Neural crest cell (in vitro differentiated cells): ENCODE measurements around the gene EGFLAM. TPM values are rescaled to one million over a fixed set of nuclear protein-coding genes. Genes with fewer than 3 reads are reported as not detected.

Experiments
- DNase-seq: peaks from one replicate; pipeline ENCODE4 v3.0.0; 2021; ENCODE audit warnings: low read depth, mixed read lengths, low spot score
- H3K27ac Mint-ChIP-seq: one replicate; pipeline ENCODE4 v1.8.0; 2021; ENCODE audit warnings: mild to moderate bottlenecking, mixed read lengths; ENCODE audit not compliant: unreplicated experiment
- H3K27me3 Mint-ChIP-seq: 2 replicates; pipeline ENCODE4 v1.8.0; 2021; ENCODE audit warnings: low read depth, mild to moderate bottlenecking, mixed read lengths
- H3K36me3 Mint-ChIP-seq: 2 replicates; pipeline ENCODE4 v1.8.0; 2021; ENCODE audit warnings: low read depth, mild to moderate bottlenecking, mixed read lengths
- H3K4me1 Mint-ChIP-seq: 2 replicates; pipeline ENCODE4 v1.8.0; 2021; ENCODE audit warnings: mixed read lengths
- H3K4me3 Mint-ChIP-seq: one replicate; pipeline ENCODE4 v1.8.0; 2021; ENCODE audit warnings: mild to moderate bottlenecking, mixed read lengths
- H3K9me3 Mint-ChIP-seq: 2 replicates; pipeline ENCODE4 v1.8.0; 2021; ENCODE audit warnings: mixed read lengths
- long read RNA-seq: library from polyadenylated mRNA; unstranded; transcript quantifications from one replicate; pipeline ENCODE4 v2.0.0, GENCODE V29; 2020
- total RNA-seq: library from RNA; stranded (reverse); gene quantifications from 2 replicates; pipeline ENCODE4 v1.2.1, GENCODE V29; 2021
- TF ChIP-seq, protein P1 (sequence below): fragments of 200-600 bp; sonication (generic); conservative IDR thresholded peaks from 2 replicates; pipeline ENCODE4 v1.5.0; 2021; ENCODE audit warnings: antibody characterized with exemption, mild to moderate bottlenecking

EGFLAM gene
- total RNA-seq: 9.1 and 10.3 TPM in 2 replicates
- long read RNA-seq, full-length matches to known transcripts: 2 of 9 reads
- long read RNA-seq, partial matches to known transcripts: 5 of 9 reads
- long read RNA-seq, other reads (novel, unspliced or antisense): 2 of 9 reads

DNA sequence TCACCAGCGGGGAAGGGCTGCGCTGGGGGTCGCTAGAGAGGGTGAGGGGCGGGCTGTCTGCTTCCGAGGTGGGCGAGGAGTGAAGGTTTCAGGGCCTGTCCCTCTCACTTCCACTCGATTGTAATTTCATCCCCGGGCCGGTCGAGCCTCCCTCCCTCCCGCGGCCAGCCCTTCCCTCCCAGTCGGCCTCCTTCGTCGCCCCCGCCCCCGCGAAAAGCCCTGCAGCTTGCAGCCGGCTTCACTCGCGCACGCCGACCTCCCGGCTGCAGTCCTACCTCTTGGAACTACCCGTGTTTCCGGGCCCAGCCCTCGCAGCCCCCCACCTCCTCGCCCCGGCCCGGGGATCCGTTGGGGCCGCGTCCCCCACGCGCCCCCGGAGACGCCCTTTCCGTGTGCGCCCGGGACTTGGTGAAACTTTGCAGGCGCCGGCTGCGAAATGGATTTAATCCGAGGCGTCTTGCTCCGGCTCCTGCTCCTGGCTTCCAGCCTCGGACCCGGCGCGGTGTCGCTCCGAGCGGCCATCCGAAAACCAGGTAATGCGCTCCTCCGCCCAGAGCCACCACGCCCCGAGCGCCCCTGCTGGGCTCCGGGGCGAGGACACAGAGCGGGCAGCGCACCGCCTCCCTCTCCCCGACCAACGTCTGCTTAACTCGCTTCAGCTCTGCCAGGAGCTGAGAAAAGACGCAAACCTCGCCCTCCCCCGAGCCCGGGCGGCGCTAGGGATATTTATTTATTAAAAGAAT is at the start of gene EGFLAM:
TSS of gene EGFLAM (plus strand) at position 241 of the 743 bp plus-strand sequence. CDS start at position 437, 196 bp downstream.
- peaks cover 3% of the 10 kb centered on the region for H3K9me3 Mint-ChIP-seq
- H3K4me1 Mint-ChIP-seq: peaks cover 27% of the 10 kb centered on the region
- no peaks in the 10 kb centered on the region for H3K36me3 Mint-ChIP-seq
- H3K4me3 Mint-ChIP-seq: peak within 1 kb of the TSS; percentile 98
- H3K27ac Mint-ChIP-seq: no peak within 1 kb of the TSS
- TF ChIP-seq, protein P1, sequence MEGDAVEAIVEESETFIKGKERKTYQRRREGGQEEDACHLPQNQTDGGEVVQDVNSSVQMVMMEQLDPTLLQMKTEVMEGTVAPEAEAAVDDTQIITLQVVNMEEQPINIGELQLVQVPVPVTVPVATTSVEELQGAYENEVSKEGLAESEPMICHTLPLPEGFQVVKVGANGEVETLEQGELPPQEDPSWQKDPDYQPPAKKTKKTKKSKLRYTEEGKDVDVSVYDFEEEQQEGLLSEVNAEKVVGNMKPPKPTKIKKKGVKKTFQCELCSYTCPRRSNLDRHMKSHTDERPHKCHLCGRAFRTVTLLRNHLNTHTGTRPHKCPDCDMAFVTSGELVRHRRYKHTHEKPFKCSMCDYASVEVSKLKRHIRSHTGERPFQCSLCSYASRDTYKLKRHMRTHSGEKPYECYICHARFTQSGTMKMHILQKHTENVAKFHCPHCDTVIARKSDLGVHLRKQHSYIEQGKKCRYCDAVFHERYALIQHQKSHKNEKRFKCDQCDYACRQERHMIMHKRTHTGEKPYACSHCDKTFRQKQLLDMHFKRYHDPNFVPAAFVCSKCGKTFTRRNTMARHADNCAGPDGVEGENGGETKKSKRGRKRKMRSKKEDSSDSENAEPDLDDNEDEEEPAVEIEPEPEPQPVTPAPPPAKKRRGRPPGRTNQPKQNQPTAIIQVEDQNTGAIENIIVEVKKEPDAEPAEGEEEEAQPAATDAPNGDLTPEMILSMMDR: peak; percentile 47
- peak; percentile 40 for DNase-seq
- peaks cover 70% of the 10 kb centered on the region for H3K27me3 Mint-ChIP-seq

GRCh38 chr5:38208782-38209378 is 49.5 kb upstream of the EGFLAM start:
- Mint-ChIP-seq H3K9me3 (no peaks in the 10 kb centered on the region), H3K36me3 (no peaks in the 10 kb centered on the region), H3K4me3 (no peak overlapping the region), H3K4me1 (no peaks in the 10 kb centered on the region), H3K27ac (no peak overlapping the region), H3K27me3 (peaks cover 13% of the 10 kb centered on the region)
- TF ChIP-seq, protein P1: peak; percentile 72
- DNase-seq: peak; percentile 17

DNA sequence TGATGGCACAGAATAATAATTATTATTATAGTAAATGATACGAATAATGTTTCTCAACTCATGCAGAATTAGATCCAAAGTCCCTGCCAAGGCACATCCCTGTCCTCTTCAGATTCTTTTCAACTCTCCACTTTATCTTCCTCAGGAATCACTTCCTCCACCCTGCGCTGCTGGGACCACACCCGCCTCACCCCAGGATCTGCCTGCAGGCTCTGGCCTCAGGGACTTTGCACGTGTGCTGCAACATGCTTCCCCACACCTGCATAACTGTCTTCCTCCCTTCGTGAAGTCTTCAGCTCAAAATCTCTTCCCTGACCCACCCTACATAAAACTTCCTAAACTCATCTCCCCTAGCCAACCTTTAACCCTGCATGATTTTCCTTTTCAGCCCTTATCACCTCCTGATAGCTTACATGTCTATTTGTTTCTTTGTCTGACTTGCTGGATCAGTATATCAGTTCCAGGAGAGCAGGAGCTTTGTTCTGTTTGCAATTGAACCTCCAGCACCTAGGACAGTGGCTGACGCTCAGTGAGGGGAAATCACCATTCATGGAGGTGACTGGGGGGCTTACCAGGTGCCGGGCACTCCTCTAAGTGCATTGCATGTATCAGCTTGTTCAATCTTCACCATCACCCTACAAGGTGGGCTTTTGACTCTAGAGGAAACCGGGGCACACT is 47.5 kb upstream of the EGFLAM start:
- peaks cover 8% of the 10 kb centered on the region for H3K27me3 Mint-ChIP-seq
- H3K27ac Mint-ChIP-seq: peak overlapping the region; percentile 13
- no peaks in the 10 kb centered on the region for H3K36me3 Mint-ChIP-seq
- H3K4me3 Mint-ChIP-seq: no peak overlapping the region
- DNase-seq: no peak
- no peaks in the 10 kb centered on the region for H3K9me3 Mint-ChIP-seq
- TF ChIP-seq, protein P1: no peak
- no peaks in the 10 kb centered on the region for H3K4me1 Mint-ChIP-seq

DNA sequence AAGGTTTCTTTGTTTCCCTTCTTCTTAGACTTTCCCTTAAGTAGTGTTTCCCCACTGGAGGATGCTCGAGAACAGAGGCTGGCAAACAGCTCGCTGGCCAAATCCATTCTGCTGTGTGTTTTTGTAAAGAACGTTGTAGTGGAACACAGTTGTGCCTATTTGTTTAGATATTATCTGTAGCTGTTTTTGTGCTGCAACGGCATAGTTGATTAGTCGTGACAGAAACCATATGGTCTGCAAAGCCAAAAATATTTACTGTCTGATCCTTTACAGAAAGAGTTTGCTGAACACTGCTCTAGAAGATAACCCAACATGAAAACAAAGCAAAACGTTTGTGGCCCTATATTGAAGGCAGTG is 47.0 kb upstream of the EGFLAM start:
- Mint-ChIP-seq H3K27ac (no peak overlapping the region), H3K4me3 (no peak overlapping the region), H3K9me3 (no peaks in the 10 kb centered on the region), H3K4me1 (peaks cover 3% of the 10 kb centered on the region), H3K27me3 (peaks cover 8% of the 10 kb centered on the region), H3K36me3 (no peaks in the 10 kb centered on the region)
- TF ChIP-seq, protein P1: no peak
- DNase-seq: no peak

DNA sequence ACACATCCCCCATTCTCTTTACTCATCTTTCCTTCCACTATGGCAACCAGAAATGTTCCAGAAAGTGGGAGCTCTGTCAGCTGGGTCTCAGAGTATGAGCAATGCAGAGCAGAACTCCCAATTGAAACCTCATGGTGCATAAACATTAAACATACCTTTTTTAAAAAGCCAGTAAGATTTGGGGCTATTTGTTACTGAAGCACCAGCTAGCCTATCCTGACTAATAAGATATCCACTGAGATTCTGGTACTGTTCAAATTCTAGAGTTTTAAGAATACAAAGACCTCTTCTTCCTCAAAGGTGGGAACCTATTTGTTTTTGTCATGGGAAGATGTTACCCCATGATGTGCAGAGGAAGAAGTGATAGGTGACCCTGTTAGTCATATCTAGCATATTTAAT is 46.1 kb upstream of the EGFLAM start:
- Mint-ChIP-seq H3K36me3 (no peaks in the 10 kb centered on the region), H3K27ac (no peak overlapping the region), H3K4me3 (no peak overlapping the region), H3K4me1 (peaks cover 11% of the 10 kb centered on the region), H3K9me3 (peaks cover 1% of the 10 kb centered on the region), H3K27me3 (peaks cover 3% of the 10 kb centered on the region)
- TF ChIP-seq, protein P1: no peak
- DNase-seq: no peak
